Adrenal gland (tissue), 5 donors: Measurements from ENCODE around the gene SLIT3.

Source experiments
- POLR2A ChIP-seq, 2 donors: fragments of 450-650 bp; IDR thresholded peaks; one replicate each; pipeline ENCODE4 v1.6.1; 2017; ENCODE audit warnings: antibody characterized with exemption in 2 of 2, mild to moderate bottlenecking in 2 of 2, moderate library complexity in 1 of 2
- TF ChIP-seq, protein P1 (sequence below), 6 experiments: fragments of 450-650 bp in 4 of 6; fragments of 200-600 bp in 2 of 6; sonication (generic) in 1 of 6; IDR thresholded peaks; 1 replicate in 5 of 6; 2 replicates in 1 of 6; pipeline versions ENCODE4 v1.5.1 to v1.8.0; 2016 to 2021; ENCODE audit warnings: antibody characterized with exemption in 6 of 6, mild to moderate bottlenecking in 2 of 6, moderate library complexity in 1 of 6
- donor health status: DM: no; HTN: no; CAD: no.

DNA sequence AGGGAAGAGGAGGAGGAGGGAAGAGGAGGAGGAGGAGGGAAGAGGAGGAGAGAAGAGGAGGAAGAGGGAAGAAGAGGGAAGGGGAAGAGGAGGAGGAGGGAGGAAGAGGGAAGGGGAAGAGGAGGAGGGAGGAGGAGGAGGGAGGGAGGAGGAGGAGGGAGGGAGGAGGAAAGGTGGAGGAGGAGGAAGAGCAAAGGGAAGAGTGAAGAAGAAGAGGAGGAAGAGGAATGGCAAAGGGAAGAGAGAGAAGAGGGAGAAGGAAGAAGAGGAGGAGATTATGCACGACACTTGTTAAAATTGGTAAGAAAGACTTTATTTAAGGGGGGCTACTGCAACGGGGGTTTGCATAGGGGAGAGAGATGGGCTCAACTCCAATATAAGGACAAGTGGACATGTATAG, 221.2 kb downstream of the SLIT3 start:
- TF ChIP-seq, protein P1, sequence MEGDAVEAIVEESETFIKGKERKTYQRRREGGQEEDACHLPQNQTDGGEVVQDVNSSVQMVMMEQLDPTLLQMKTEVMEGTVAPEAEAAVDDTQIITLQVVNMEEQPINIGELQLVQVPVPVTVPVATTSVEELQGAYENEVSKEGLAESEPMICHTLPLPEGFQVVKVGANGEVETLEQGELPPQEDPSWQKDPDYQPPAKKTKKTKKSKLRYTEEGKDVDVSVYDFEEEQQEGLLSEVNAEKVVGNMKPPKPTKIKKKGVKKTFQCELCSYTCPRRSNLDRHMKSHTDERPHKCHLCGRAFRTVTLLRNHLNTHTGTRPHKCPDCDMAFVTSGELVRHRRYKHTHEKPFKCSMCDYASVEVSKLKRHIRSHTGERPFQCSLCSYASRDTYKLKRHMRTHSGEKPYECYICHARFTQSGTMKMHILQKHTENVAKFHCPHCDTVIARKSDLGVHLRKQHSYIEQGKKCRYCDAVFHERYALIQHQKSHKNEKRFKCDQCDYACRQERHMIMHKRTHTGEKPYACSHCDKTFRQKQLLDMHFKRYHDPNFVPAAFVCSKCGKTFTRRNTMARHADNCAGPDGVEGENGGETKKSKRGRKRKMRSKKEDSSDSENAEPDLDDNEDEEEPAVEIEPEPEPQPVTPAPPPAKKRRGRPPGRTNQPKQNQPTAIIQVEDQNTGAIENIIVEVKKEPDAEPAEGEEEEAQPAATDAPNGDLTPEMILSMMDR (IDR thresholded peaks at IDR 0.05), result no peak
- no peak for TF ChIP-seq POLR2A (IDR thresholded peaks at IDR 0.05)
